Stimulated activated CD8-positive, alpha-beta memory T cell treated with anti-CD3 and anti-CD28 coated beads, Interleukin-12 subunit alpha, Interleukin-12 subunit beta, amount 100 ng/mL, for 24 hours (primary cell): ENCODE data around the gene MIER2.
"Not testable (repeated sequence)": the region's sequence is repeated elsewhere in the genome, so short reads cannot be mapped to it uniquely, and the experiment has no call there.

ENCODE experiments used
- DNase-seq: peaks from one replicate; pipeline ENCODE4 v3.0.0-alpha.2; 2020; ENCODE audit errors: extremely low read depth

The MIER2 gene

GRCh38 chr19:359653-359925 is 15.0 kb upstream of the MIER2 start:
- no peak for DNase-seq

GRCh38 chr19:355536-355935 is 10.9 kb upstream of the MIER2 start:
- DNase-seq = not testable (repeated sequence)

- DNase-seq = no peak
These were observed 10.5 kb upstream of the MIER2 start for GRCh38 chr19:355134-355533.

GRCh38 chr19:351976-352625 is 7.5 kb upstream of the MIER2 start:
- no peak for DNase-seq

- DNase-seq = no peak
These were observed 3.6 kb upstream of the MIER2 start for GRCh38 chr19:347946-348861.

GRCh38 chr19:345320-345879 is 804 bp upstream of the MIER2 start:
- no peak for DNase-seq

- DNase-seq = no peak
These were observed 513 bp downstream of the MIER2 start for GRCh38 chr19:343941-344624.

- no peak for DNase-seq
These were observed 1.1 kb downstream of the MIER2 start for GRCh38 chr19:343451-343931.

GRCh38 chr19:342801-343421 is 1.7 kb downstream of the MIER2 start:
- no peak for DNase-seq

GRCh38 chr19:342128-342455 is 2.5 kb downstream of the MIER2 start:
- no peak for DNase-seq

GRCh38 chr19:341386-342127 is 3.0 kb downstream of the MIER2 start:
- no peak for DNase-seq

GRCh38 chr19:340620-341385 is 3.8 kb downstream of the MIER2 start:
- no peak for DNase-seq

- DNase-seq = no peak
These were observed 5.2 kb downstream of the MIER2 start for GRCh38 chr19:339262-339887.

GRCh38 chr19:338421-338820 is 6.2 kb downstream of the MIER2 start:
- no peak for DNase-seq

GRCh38 chr19:336067-336614 is 8.5 kb downstream of the MIER2 start:
- DNase-seq = no peak

- DNase-seq = no peak
These were observed 9.0 kb downstream of the MIER2 start for GRCh38 chr19:335486-336066.

- no peak for DNase-seq
These were observed 9.5 kb downstream of the MIER2 start for GRCh38 chr19:335072-335471.

GRCh38 chr19:334296-335071 is 10.1 kb downstream of the MIER2 start:
- DNase-seq = no peak

GRCh38 chr19:330503-330902 is 14.1 kb downstream of the MIER2 start:
- DNase-seq = no peak
